Activated CD8-positive, alpha-beta T cell treated with anti-CD3 and anti-CD28 coated beads, Interleukin-2, amount 10 ng/mL, durations not matched to agents 7 days and 5 days (primary cell): ENCODE measurements around the gene PDGFB. TPM values are rescaled to one million over a fixed set of nuclear protein-coding genes. Genes with fewer than 3 reads are reported as not detected.

Experiments used
- ATAC-seq: fragments of 150-1000 bp; cut with Tn5 transposase; one replicate; pipeline ENCODE4 v1.10.0; 2021; ENCODE audit warnings: moderate library complexity
- CTCF ChIA-PET: fragments of 350-600 bp; sonication (Branson Sonifier 250); formaldehyde crosslinking; loops from one replicate; lab custom pipeline; 2021; ENCODE audit warnings: antibody characterized with exemption; lab: Charles Lee
- POLR2A ChIA-PET: fragments of 350-600 bp; sonication (Branson Sonifier 250); formaldehyde crosslinking; loops from one replicate; lab custom pipeline; 2021; ENCODE audit warnings: antibody characterized with exemption; lab: Charles Lee
- DNase-seq: peaks from one replicate; pipeline ENCODE4 v3.0.0-alpha.2; 2020
- H3K27ac Mint-ChIP-seq: one replicate; pipeline ENCODE4 v1.8.0; 2021; ENCODE audit warnings: mild to moderate bottlenecking, mixed read lengths
- H3K27me3 Mint-ChIP-seq: one replicate; pipeline ENCODE4 v1.8.0; 2021; ENCODE audit warnings: low read depth, mixed read lengths
- H3K36me3 Mint-ChIP-seq: one replicate; pipeline ENCODE4 v1.8.0; 2021; ENCODE audit warnings: low read depth, mixed read lengths
- H3K4me1 Mint-ChIP-seq: one replicate; pipeline ENCODE4 v1.8.0; 2021; ENCODE audit warnings: low read depth, mixed read lengths
- H3K4me3 Mint-ChIP-seq: one replicate; pipeline ENCODE4 v1.8.0; 2021; ENCODE audit warnings: mild to moderate bottlenecking, mixed read lengths
- H3K9me3 Mint-ChIP-seq: one replicate; pipeline ENCODE4 v1.8.0; 2022; ENCODE audit warnings: mixed read lengths; ENCODE audit not compliant: insufficient read depth
- total RNA-seq, 2 experiments: library from RNA; stranded (reverse); gene quantifications; one replicate each; pipeline ENCODE4 v1.2.3, GENCODE V29; 2021

The PDGFB gene
- total RNA-seq, 2 experiments from 2014 or later = 0.18 to 0.34 TPM

- ATAC-seq (no peak), DNase-seq (no peak)
- CTCF ChIA-PET = interaction anchor here (3.0 kb wide), 1 partner anchor 9 kb away, joined by 17 read pairs; no protein-coding TSS in a partner anchor
- Mint-ChIP-seq H3K9me3 (no peaks in the 10 kb centered on the region), H3K4me1 (peaks cover 25% of the 10 kb centered on the region), H3K36me3 (no peaks in the 10 kb centered on the region), H3K4me3 (no peak overlapping the region), H3K27me3 (peaks cover 2% of the 10 kb centered on the region), H3K27ac (no peak overlapping the region)
- POLR2A ChIA-PET = no interaction called here
These were observed 64.9 kb downstream of the PDGFB start for GRCh38 chr22:39179841-39180335.

GRCh38 chr22:39179401-39179827 lies 65.4 kb downstream of the PDGFB start:
- Mint-ChIP-seq H3K4me1 (peaks cover 30% of the 10 kb centered on the region), H3K4me3 (no peak overlapping the region), H3K36me3 (no peaks in the 10 kb centered on the region), H3K27ac (no peak overlapping the region), H3K27me3 (peaks cover 2% of the 10 kb centered on the region), H3K9me3 (no peaks in the 10 kb centered on the region)
- POLR2A ChIA-PET = no interaction called here
- CTCF ChIA-PET = interaction anchor here (3.0 kb wide), 1 partner anchor 9 kb away, joined by 17 read pairs; no protein-coding TSS in a partner anchor
- DNase-seq (no peak), ATAC-seq (no peak)

GRCh38 chr22:39178206-39179111 lies 66.3 kb downstream of the PDGFB start:
- Mint-ChIP-seq H3K9me3 (no peaks in the 10 kb centered on the region), H3K36me3 (no peaks in the 10 kb centered on the region), H3K27ac (peak overlapping the region; percentile 25), H3K4me1 (peaks cover 39% of the 10 kb centered on the region), H3K27me3 (peaks cover 2% of the 10 kb centered on the region), H3K4me3 (no peak overlapping the region)
- ChIA-PET CTCF (interaction anchor here (3.0 kb wide), 1 partner anchor 8 kb away, joined by 17 read pairs; no protein-coding TSS in a partner anchor), POLR2A (no interaction called here)
- ATAC-seq = no peak
- DNase-seq = no peak

- no peaks in the 10 kb centered on the region for H3K36me3 Mint-ChIP-seq
- no peaks in the 10 kb centered on the region for H3K9me3 Mint-ChIP-seq
- peaks cover 46% of the 10 kb centered on the region for H3K4me1 Mint-ChIP-seq
- H3K27me3 Mint-ChIP-seq = peaks cover 2% of the 10 kb centered on the region
- DNase-seq = no peak
- CTCF ChIA-PET = no interaction called here
- H3K4me3 Mint-ChIP-seq = no peak overlapping the region
- POLR2A ChIA-PET = interaction anchor here (1.2 kb wide), 1 partner anchor 140 kb away, joined by 8 read pairs; no protein-coding TSS in a partner anchor
- no peak overlapping the region for H3K27ac Mint-ChIP-seq
- ATAC-seq = no peak
These were observed 67.0 kb downstream of the PDGFB start for GRCh38 chr22:39177791-39178190.

GRCh38 chr22:39177456-39177775 lies 67.4 kb downstream of the PDGFB start:
- POLR2A ChIA-PET = interaction anchor here (1.2 kb wide), 1 partner anchor 141 kb away, joined by 8 read pairs; no protein-coding TSS in a partner anchor
- H3K4me1 Mint-ChIP-seq = peaks cover 47% of the 10 kb centered on the region
- ATAC-seq = no peak

GRCh38 chr22:39176714-39177455 lies 67.9 kb downstream of the PDGFB start:
- no peak for ATAC-seq
- Mint-ChIP-seq H3K4me1 (peaks cover 52% of the 10 kb centered on the region), H3K27ac (no peak overlapping the region), H3K27me3 (peaks cover 2% of the 10 kb centered on the region), H3K9me3 (no peaks in the 10 kb centered on the region), H3K4me3 (no peak overlapping the region), H3K36me3 (no peaks in the 10 kb centered on the region)
- ChIA-PET POLR2A (interaction anchor here (1.2 kb wide), 1 partner anchor 141 kb away, joined by 8 read pairs; no protein-coding TSS in a partner anchor), CTCF (interaction anchor here (0.9 kb wide), 1 partner anchor 139 kb away, joined by 3 read pairs; no protein-coding TSS in a partner anchor)
- no peak for DNase-seq

More at GRCh38 chr22:39177456-39177775, 67.4 kb downstream of the PDGFB start:
- CTCF ChIA-PET = interaction anchor here (0.9 kb wide), 1 partner anchor 139 kb away, joined by 3 read pairs; no protein-coding TSS in a partner anchor
- peak; percentile 35 for DNase-seq
- no peaks in the 10 kb centered on the region for H3K36me3 Mint-ChIP-seq
- peaks cover 2% of the 10 kb centered on the region for H3K27me3 Mint-ChIP-seq
- no peaks in the 10 kb centered on the region for H3K9me3 Mint-ChIP-seq
- no peak overlapping the region for H3K4me3 Mint-ChIP-seq
- no peak overlapping the region for H3K27ac Mint-ChIP-seq

- Mint-ChIP-seq H3K9me3 (no peaks in the 10 kb centered on the region), H3K4me1 (peaks cover 57% of the 10 kb centered on the region), H3K4me3 (no peak overlapping the region), H3K36me3 (no peaks in the 10 kb centered on the region), H3K27ac (no peak overlapping the region), H3K27me3 (peaks cover under 1% of the 10 kb centered on the region)
- DNase-seq (no peak), ATAC-seq (no peak)
- ChIA-PET CTCF (interaction anchor here (0.9 to 3.8 kb wide), 2 partner anchors 140 to 142 kb away, joined by 3 to 27 read pairs; partner anchors contain the start of gene RPL3), POLR2A (interaction anchor here (1.2 to 3.8 kb wide), 2 partner anchors 142 kb away, joined by 8 to 36 read pairs; partner anchors contain the start of gene RPL3)
These were observed 68.6 kb downstream of the PDGFB start for GRCh38 chr22:39176143-39176713.

GRCh38 chr22:39175353-39176142 lies 69.2 kb downstream of the PDGFB start:
- no peaks in the 10 kb centered on the region for H3K27me3 Mint-ChIP-seq
- H3K4me1 Mint-ChIP-seq = peaks cover 63% of the 10 kb centered on the region
- POLR2A ChIA-PET = interaction anchor here (3.8 kb wide), 1 partner anchor 143 kb away, joined by 36 read pairs; the partner anchor contains the start of gene RPL3

GRCh38 chr22:39174498-39175352 lies 70.1 kb downstream of the PDGFB start:
- DNase-seq (peak; percentile 86), ATAC-seq (peak; percentile 63)
- Mint-ChIP-seq H3K27me3 (peaks cover 4% of the 10 kb centered on the region), H3K27ac (peak overlapping the region; percentile 94), H3K9me3 (no peaks in the 10 kb centered on the region), H3K36me3 (no peaks in the 10 kb centered on the region), H3K4me3 (peak overlapping the region; percentile 48), H3K4me1 (peaks cover 63% of the 10 kb centered on the region)
- POLR2A ChIA-PET = interaction anchor here (1.2 to 3.8 kb wide), 3 partner anchors 131 to 355 kb away, joined by 4 to 36 read pairs (median 4); partner anchors contain the start of gene RPL3
- CTCF ChIA-PET = interaction anchor here (0.6 to 3.8 kb wide), 4 partner anchors 132 to 156 kb away, joined by 3 to 27 read pairs (median 9); partner anchors contain the start of gene RPL3

More at GRCh38 chr22:39175353-39176142, 69.2 kb downstream of the PDGFB start:
- Mint-ChIP-seq H3K9me3 (no peaks in the 10 kb centered on the region), H3K27ac (peak overlapping the region; percentile 30), H3K4me3 (no peak overlapping the region), H3K36me3 (no peaks in the 10 kb centered on the region)
- DNase-seq (no peak), ATAC-seq (no peak)
- CTCF ChIA-PET = interaction anchor here (3.8 kb wide), 1 partner anchor 142 kb away, joined by 27 read pairs; the partner anchor contains the start of gene RPL3
